Psoas muscle (tissue), 8 donors: ENCODE data around the gene JAKMIP1. TPM values are rescaled to one million over a fixed set of nuclear protein-coding genes. Genes with fewer than 3 reads are reported as not detected.

Experiments used
- ATAC-seq, 4 donors: fragments of 200-7000 bp; cut with Tn5 transposase; one replicate each; pipeline ENCODE4 v1.9.1; 2020; ENCODE audit warnings: moderate library complexity in 3 of 4, mild to moderate bottlenecking in 2 of 4
- DNase-seq, 2 donors: peaks; one replicate each; pipeline ENCODE4 v3.0.0-alpha.2; 2020
- H3K27ac ChIP-seq: fragments of 200-600 bp; one replicate; pipeline ENCODE4 v1.8.0; 2022
- H3K27me3 ChIP-seq, 3 donors: fragments of 200-600 bp in 1 of 3; one replicate each; pipeline versions ENCODE4 v1.6.1 to v1.8.0; 2013 to 2022; ENCODE audit warnings: low read length in 2 of 3, mild to moderate bottlenecking in 2 of 3, moderate library complexity in 1 of 3; ENCODE audit not compliant: insufficient read depth in 3 of 3
- H3K36me3 ChIP-seq, 2 donors: fragments of 200-600 bp in 1 of 2; one replicate each; pipeline versions ENCODE4 v1.6.1 to v1.8.0; 2013 to 2022; ENCODE audit warnings: low read depth in 1 of 2, mild to moderate bottlenecking in 1 of 2, moderate library complexity in 1 of 2; ENCODE audit not compliant: insufficient read depth in 1 of 2
- H3K4me1 ChIP-seq: fragments of 200-600 bp; one replicate; pipeline ENCODE4 v1.8.0; 2022
- H3K4me3 ChIP-seq: fragments of 200-600 bp; one replicate; pipeline ENCODE4 v1.8.0; 2022; ENCODE audit warnings: mild to moderate bottlenecking
- H3K9me3 ChIP-seq: fragments of 200-600 bp; one replicate; pipeline ENCODE4 v1.8.0; 2022
- CTCF ChIP-seq: fragments of 200-600 bp; IDR thresholded peaks from one replicate; pipeline ENCODE4 v1.8.0; 2022; ENCODE audit warnings: antibody characterized with exemption
- WGBS, 3 donors: extraction: QIAGEN DNeasy Blood & Tissue Kit; methylation state at CpG; one replicate each; pipeline versions ENCODE4 v1.1.6 to v1.1.7; 2013; 5-methylcytosine and 5-hydroxymethylcytosine counted together
- intact Hi-C, 2 donors: fragments of 100-400 bp; cut with DNase I; formaldehyde crosslinking; loops; one replicate each; pipeline versions ENCODE4 v1.11.0 to v1.14.2; 2022
- polyA plus RNA-seq, 3 donors: library from polyadenylated mRNA; stranded (reverse); fragments of 200-250 nt; gene quantifications; one replicate each; pipeline ENCODE4 v1.2.3, GENCODE V29; 2013
- total RNA-seq, 4 donors: library from RNA; stranded (reverse); fragmentation: NEBNext Ultra II Directional in 2 of 4; extraction: Animal tissue kit (Norgen Biotek cat#: 25700) in 2 of 4; gene quantifications; one replicate each; pipeline versions ENCODE4 v1.2.1 to v1.2.4, GENCODE V29; 2021 to 2023
- donor health status: healthy with polysubstance abuse.
- donor health status: DM: no; HTN: no; CAD: no; lungs with moderate emphysema.
- donor health status: Bipolar disorder and iron deficiency.
- donor health status: healthy.
- donor health status: DM: yes; HTN: yes; CAD: no.
- donor health status: DM: no; HTN: no; CAD: no.
- donor health status: DM: no; HTN: no; CAD: no.
- donor health status: DM: yes; HTN: yes; CAD: no.

Gene JAKMIP1
- total and polyA plus RNA-seq, 7 donors, result 0.04 TPM; not detected in 6

GRCh38 chr4:6137747-6138135 lies 62.6 kb downstream of the JAKMIP1 start:
- H3K9me3 ChIP-seq, result no peaks in the 10 kb centered on the region
- H3K27me3 ChIP-seq, result peaks cover 0 to 5% (median 0%) of the 10 kb centered on the region in 3 donors
- no peaks in the 10 kb centered on the region for H3K4me1 ChIP-seq
- TF ChIP-seq CTCF, result no peak
- H3K4me3 ChIP-seq, result no peak overlapping the region
- no peaks in the 10 kb centered on the region for H3K36me3 ChIP-seq
- no peak overlapping the region for H3K27ac ChIP-seq
- DNase-seq, result no peak
- 80 to 85% (median 84%) methylated on average over 3 of the region's 3 CpGs for WGBS, 3 donors
- intact Hi-C loops, result no loop called here
- ATAC-seq, result no peak

GRCh38 chr4:6137027-6137746 lies 63.2 kb downstream of the JAKMIP1 start:
- intact Hi-C loops, result no loop called here
- ATAC-seq (no peak), DNase-seq (no peak)
- Histone ChIP-seq H3K27ac (no peak overlapping the region), H3K4me3 (no peak overlapping the region), H3K27me3 (peaks cover 0 to 5% (median 0%) of the 10 kb centered on the region in 3 donors), H3K4me1 (no peaks in the 10 kb centered on the region), H3K9me3 (no peaks in the 10 kb centered on the region), H3K36me3 (no peaks in the 10 kb centered on the region)
- WGBS, 3 donors, result 55 to 67% (median 64%) methylated on average over 22 of the region's 22 CpGs
- TF ChIP-seq CTCF, result no peak

GRCh38 chr4:6134612-6135220 lies 65.6 kb downstream of the JAKMIP1 start:
- Histone ChIP-seq H3K9me3 (no peaks in the 10 kb centered on the region), H3K4me3 (no peak overlapping the region), H3K4me1 (no peaks in the 10 kb centered on the region), H3K36me3 (no peaks in the 10 kb centered on the region), H3K27ac (no peak overlapping the region), H3K27me3 (peaks cover 0 to 5% (median 0%) of the 10 kb centered on the region in 3 donors)
- ATAC-seq, result no peak
- WGBS, 3 donors, result 75 to 85% (median 76%) methylated on average over 11 of the region's 11 CpGs
- intact Hi-C loops, result no loop called here
- TF ChIP-seq CTCF, result no peak
- DNase-seq, result no peak

GRCh38 chr4:6132716-6133115 lies 67.6 kb downstream of the JAKMIP1 start:
- H3K36me3 ChIP-seq, result no peaks in the 10 kb centered on the region
- peaks cover 0 to 7% (median 0%) of the 10 kb centered on the region in 3 donors for H3K27me3 ChIP-seq
- no peak overlapping the region for H3K27ac ChIP-seq
- H3K4me1 ChIP-seq, result no peaks in the 10 kb centered on the region
- DNase-seq, result no peak
- H3K4me3 ChIP-seq, result no peak overlapping the region
- intact Hi-C loops, result no loop called here
- no peak for TF ChIP-seq CTCF
- ATAC-seq, result no peak
- no peaks in the 10 kb centered on the region for H3K9me3 ChIP-seq
- WGBS, 3 donors, result 74 to 86% (median 77%) methylated on average over 2 of the region's 2 CpGs
